K562 (cell line): Measurements from ENCODE around the gene BRD3OS.

Experiments used
- BACH1 ChIP-seq: fragments of 200-800 bp; sonication (Bioruptor generic); IDR thresholded peaks from 2 replicates; pipeline ENCODE4 v1.6.1; 2016; ENCODE audit warnings: missing genetic modification characterization, missing compliant biosample characterization
- CTCF ChIP-seq, 3 experiments: IDR thresholded peaks in 2 of 3; conservative IDR thresholded peaks in 1 of 3; 2 replicates each; pipeline ENCODE4 v1.5.1; 2011 to 2012; ENCODE audit warnings: low read length in 3 of 3, mild to moderate bottlenecking in 3 of 3, control low read depth in 2 of 3, improper control_type of control experiment in 1 of 3, inconsistent platforms in 1 of 3, low read depth in 1 of 3, mixed read lengths in 1 of 3, moderate library complexity in 1 of 3; ENCODE audit not compliant: insufficient read depth in 2 of 3
- PKNOX1 ChIP-seq: fragments of 450-650 bp; IDR thresholded peaks from 2 replicates; pipeline ENCODE4 v1.6.1; 2016
- RAD21 ChIP-seq, 2 experiments: fragments of 250-450 bp in 1 of 2; fragments of 450-650 bp in 1 of 2; sonication (Bioruptor Pico) in 1 of 2; formaldehyde crosslinking in 1 of 2; IDR thresholded peaks in 1 of 2; conservative IDR thresholded peaks in 1 of 2; 2 replicates each; pipeline versions ENCODE4 v1.4.0 to v1.8.0; 2020 to 2022; ENCODE audit warnings: mild to moderate bottlenecking in 2 of 2, moderate library complexity in 1 of 2
- SAP30 ChIP-seq: fragments of 200-600 bp; sonication (generic); IDR thresholded peaks from 2 replicates; pipeline ENCODE4 v1.6.1; 2012; ENCODE audit warnings: borderline replicate concordance, low read depth, mild to moderate bottlenecking, moderate library complexity, low read length, control low read depth, inconsistent platforms; ENCODE audit not compliant: insufficient read depth, poor library complexity, severe bottlenecking
- TAF1 ChIP-seq: IDR thresholded peaks from 2 replicates; pipeline ENCODE4 v1.6.1; 2011; ENCODE audit warnings: mild to moderate bottlenecking, low read length, moderate library complexity; ENCODE audit not compliant: insufficient read depth, control insufficient read depth, severe bottlenecking; ENCODE audit errors: extremely low read depth
- TBP ChIP-seq: optimal IDR thresholded peaks from 2 replicates; pipeline ENCODE3; 2011; ENCODE audit warnings: low read depth, low read length, improper control_type of control experiment
- ZBTB34 ChIP-seq: fragments of 250-450 bp; sonication (Bioruptor Pico); IDR thresholded peaks from 2 replicates; pipeline ENCODE4 v1.8.0; 2021; ENCODE audit warnings: mild to moderate bottlenecking, moderate library complexity
- ZEB2 ChIP-seq: fragments of 450-650 bp; IDR thresholded peaks from 2 replicates; pipeline ENCODE4 v1.6.1; 2016

- no peak for TF ChIP-seq CTCF (IDR thresholded peaks at IDR 0.05 in 2 of 3, conservative IDR thresholded peaks at IDR 0.05 in 1 of 3; ENCODE audit: insufficient read depth in 2 of 3, low read depth in 1 of 3, low read length in 3 of 3)
- no peak for TF ChIP-seq PKNOX1
- no peak for TF ChIP-seq BACH1 (tag)
- no peak for TF ChIP-seq SAP30
- TF ChIP-seq RAD21 (CRISPR knock-in tag; conservative IDR thresholded peaks at IDR 0.05 in 1 of 2, IDR thresholded peaks at IDR 0.05 in 1 of 2): no peak
- TF ChIP-seq ZEB2: no peak
- no peak for TF ChIP-seq TAF1
- TF ChIP-seq TBP: no peak
- no peak for TF ChIP-seq ZBTB34 (CRISPR knock-in tag)
Measured at GRCh38 chr9:134037641-134038040, 12.4 kb downstream of the BRD3OS start.
